PC-3 (cell line): ENCODE measurements around the gene LTBP1.

ENCODE experiments used
- EZH2 ChIP-seq: fragments of 300-600 bp; sonication (generic); IDR thresholded peaks from one replicate; pipeline ENCODE4 v1.6.1; 2017; ENCODE audit warnings: antibody characterized with exemption, mild to moderate bottlenecking, low read length; ENCODE audit not compliant: unreplicated experiment
- EZH2phosphoT487 ChIP-seq: fragments of 300-600 bp; sonication (generic); IDR thresholded peaks from 2 replicates; pipeline ENCODE4 v1.6.1; 2018; ENCODE audit warnings: mild to moderate bottlenecking, antibody characterized with exemption, low read length, borderline replicate concordance
- TF ChIP-seq, protein P1 (sequence below): fragments of 300-600 bp; sonication (generic); conservative IDR thresholded peaks from 2 replicates; pipeline ENCODE4 v1.5.1; 2017; ENCODE audit warnings: antibody characterized with exemption, low read depth, mild to moderate bottlenecking, low read length

DNA sequence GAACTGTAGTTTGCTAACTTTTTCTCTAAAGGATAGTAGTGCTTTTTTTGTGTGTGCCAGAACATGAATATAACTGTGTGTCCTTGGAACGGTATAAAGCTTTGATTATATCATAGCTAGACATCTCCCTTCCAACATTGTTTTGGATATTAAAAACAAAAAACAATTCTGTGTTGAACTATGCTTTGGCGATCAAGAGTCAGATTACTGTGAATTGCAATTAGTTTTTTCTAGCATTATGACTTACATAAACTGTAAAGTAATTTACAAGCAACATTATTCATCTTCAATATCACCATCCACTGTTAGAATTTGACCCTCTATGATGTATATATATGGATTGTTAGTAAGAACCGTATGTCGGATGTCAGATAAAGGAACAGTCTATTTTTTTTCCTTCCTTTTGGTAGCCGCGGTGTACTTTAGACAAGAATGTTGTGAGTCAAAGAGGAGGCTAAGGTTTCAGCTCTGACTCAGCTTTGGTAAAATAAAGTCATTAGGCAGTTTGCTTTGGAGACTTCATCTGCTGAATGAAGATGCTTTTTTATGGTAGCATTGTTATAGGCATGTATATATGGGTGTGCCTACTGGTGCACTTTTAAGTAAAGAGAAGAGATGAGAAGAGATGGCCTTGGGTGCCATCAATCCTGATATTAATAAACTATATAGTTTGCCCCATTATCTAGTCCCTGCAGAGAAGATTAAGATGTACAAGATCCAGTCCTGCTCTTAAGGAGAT lies 76.4 kb downstream of the LTBP1 start:
- TF ChIP-seq EZH2 (no peak), EZH2phosphoT487 (no peak)
- TF ChIP-seq, protein P1, sequence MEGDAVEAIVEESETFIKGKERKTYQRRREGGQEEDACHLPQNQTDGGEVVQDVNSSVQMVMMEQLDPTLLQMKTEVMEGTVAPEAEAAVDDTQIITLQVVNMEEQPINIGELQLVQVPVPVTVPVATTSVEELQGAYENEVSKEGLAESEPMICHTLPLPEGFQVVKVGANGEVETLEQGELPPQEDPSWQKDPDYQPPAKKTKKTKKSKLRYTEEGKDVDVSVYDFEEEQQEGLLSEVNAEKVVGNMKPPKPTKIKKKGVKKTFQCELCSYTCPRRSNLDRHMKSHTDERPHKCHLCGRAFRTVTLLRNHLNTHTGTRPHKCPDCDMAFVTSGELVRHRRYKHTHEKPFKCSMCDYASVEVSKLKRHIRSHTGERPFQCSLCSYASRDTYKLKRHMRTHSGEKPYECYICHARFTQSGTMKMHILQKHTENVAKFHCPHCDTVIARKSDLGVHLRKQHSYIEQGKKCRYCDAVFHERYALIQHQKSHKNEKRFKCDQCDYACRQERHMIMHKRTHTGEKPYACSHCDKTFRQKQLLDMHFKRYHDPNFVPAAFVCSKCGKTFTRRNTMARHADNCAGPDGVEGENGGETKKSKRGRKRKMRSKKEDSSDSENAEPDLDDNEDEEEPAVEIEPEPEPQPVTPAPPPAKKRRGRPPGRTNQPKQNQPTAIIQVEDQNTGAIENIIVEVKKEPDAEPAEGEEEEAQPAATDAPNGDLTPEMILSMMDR = no peak
